KOPT-K1 (cell line): ENCODE measurements around the gene SET.
"Not testable (repeated sequence)": the region's sequence is repeated elsewhere in the genome, so short reads cannot be mapped to it uniquely, and the experiment has no call there.

Source experiments
- H3K27ac ChIP-seq: fragments of 200-600 bp; sonication (generic); 2 replicates; pipeline ENCODE4 v1.5.1; 2016; ENCODE audit warnings: antibody characterized with exemption, mild to moderate bottlenecking, low read depth, low read length; ENCODE audit not compliant: poor library complexity, severe bottlenecking
- H3K36me3 ChIP-seq: fragments of 200-600 bp; sonication (generic); 2 replicates; pipeline ENCODE4 v1.5.1; 2017; ENCODE audit warnings: antibody characterized with exemption, mild to moderate bottlenecking, low read length, moderate library complexity; ENCODE audit not compliant: insufficient read depth
- H3K9me3 ChIP-seq: fragments of 200-600 bp; sonication (generic); 2 replicates; pipeline ENCODE4 v1.5.1; 2017; ENCODE audit warnings: antibody characterized with exemption, low read length, mild to moderate bottlenecking; ENCODE audit not compliant: insufficient read depth, poor library complexity, severe bottlenecking

SET gene

DNA sequence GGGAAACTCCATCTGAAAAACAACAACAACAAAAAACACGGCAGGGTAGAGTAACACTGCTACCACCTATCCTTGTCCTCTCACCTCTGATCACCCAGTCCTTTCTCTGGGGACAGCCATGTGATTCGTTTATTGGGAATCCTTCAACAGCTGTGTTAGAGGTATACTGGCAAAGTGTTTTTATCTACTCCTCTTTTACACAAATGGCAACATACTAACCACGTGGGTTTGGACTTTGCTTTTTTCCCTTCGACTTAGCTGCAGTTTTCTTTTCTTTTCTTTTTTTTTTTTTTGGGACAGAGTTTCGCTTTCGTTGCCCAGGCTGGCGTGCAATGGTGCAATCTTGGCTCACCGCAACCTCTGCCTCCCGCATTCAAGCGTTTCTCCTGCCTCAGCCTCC lies 11.2 kb upstream of the SET start:
- no peak overlapping the region for H3K27ac ChIP-seq
- no peaks in the 10 kb centered on the region for H3K9me3 ChIP-seq
- no peaks in the 10 kb centered on the region for H3K36me3 ChIP-seq

DNA sequence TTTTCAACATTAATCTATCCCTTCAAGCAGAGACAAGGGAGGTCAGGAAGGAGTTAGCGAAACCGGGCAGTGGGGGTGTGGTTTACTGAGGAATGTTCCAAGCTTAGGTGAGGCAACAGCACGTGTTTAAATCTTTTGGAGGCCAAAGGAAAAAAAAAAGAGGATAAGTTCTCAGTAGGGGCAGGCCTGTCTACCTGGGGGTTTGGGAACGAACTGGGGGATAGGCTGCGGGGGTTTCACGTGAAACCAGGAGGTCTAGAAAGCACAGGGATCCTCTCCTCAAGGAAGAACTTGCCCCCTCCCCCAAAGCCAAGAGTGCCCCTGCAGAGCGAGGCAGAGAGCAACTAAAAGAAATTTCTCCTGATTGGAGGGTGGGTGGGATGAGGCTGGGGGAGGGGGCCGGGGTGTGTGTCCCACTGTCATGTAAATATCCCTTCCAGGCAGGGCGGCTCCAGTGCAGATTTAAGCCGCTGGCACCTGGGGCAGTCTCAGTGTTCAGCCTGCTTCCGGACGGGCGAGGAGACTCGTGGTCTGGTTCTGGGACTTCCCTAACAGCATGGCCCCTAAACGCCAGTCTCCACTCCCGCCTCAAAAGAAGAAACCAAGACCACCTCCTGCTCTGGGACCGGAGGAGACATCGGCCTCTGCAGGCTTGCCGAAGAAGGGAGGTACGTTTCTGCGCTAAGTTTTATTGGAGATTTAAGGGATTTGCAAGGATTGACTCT lies 5.5 kb upstream of the SET start:
- H3K36me3 ChIP-seq: no peaks in the 10 kb centered on the region
- peak overlapping the region; percentile 77 for H3K27ac ChIP-seq
- no peaks in the 10 kb centered on the region for H3K9me3 ChIP-seq

DNA sequence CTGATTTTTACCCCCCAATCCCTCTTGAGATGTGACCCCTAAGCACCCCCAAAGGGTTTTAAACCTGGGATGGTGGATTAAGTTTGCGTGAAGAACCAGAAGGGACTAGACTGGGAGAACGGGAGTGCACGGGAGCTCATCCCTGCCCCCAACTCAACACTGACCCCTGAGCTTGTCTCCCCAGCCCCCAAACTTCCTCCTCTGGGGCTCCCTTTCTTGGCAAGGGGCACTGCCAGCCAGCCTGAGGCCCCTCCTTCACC lies 5.0 kb upstream of the SET start:
- no peaks in the 10 kb centered on the region for H3K36me3 ChIP-seq
- H3K27ac ChIP-seq: peak overlapping the region; percentile 77
- no peaks in the 10 kb centered on the region for H3K9me3 ChIP-seq

DNA sequence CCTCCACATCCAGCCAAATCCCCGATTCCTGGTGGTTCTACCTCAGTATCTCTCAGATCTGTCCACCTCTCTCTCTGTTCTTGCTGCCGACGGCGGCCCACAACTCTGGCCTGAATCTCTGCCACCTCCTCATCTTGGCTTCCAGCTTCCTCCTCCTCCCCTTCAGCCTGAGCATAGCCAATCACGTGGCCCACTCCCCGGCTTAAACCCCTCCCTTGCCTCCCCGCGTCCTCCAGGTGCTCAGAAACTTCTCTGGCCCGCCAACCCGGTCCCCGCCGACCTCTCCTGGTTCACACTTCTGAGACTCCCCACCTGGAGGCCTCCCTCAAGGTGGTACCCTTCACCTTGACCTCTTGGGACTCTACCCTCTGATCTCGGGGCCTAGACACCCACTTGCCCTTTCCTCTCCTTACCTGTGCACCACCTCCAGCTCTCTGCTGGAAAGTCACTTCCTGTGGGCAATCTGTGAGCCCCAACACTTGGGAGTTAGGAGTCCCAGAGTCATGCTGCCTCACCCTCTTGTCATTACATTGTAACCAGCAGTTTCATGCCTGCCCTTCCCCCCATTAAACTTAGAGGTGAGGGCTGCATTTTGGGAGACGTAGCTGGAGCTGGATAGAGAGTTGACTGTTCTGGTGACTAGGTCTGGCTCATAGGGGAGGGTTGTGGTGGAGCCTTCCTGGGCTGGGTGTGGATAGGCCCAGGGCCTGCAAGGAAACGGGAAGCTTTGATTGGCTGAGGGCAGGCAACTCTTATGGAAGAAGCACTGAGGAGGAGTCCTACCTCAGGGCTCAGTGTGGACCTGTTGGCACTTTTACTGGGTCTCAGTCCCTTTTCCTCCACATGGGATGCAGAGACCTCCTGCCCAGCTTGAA lies 4.5 kb upstream of the SET start:
- Histone ChIP-seq H3K36me3 (no peaks in the 10 kb centered on the region), H3K27ac (peak overlapping the region; percentile 77)

DNA sequence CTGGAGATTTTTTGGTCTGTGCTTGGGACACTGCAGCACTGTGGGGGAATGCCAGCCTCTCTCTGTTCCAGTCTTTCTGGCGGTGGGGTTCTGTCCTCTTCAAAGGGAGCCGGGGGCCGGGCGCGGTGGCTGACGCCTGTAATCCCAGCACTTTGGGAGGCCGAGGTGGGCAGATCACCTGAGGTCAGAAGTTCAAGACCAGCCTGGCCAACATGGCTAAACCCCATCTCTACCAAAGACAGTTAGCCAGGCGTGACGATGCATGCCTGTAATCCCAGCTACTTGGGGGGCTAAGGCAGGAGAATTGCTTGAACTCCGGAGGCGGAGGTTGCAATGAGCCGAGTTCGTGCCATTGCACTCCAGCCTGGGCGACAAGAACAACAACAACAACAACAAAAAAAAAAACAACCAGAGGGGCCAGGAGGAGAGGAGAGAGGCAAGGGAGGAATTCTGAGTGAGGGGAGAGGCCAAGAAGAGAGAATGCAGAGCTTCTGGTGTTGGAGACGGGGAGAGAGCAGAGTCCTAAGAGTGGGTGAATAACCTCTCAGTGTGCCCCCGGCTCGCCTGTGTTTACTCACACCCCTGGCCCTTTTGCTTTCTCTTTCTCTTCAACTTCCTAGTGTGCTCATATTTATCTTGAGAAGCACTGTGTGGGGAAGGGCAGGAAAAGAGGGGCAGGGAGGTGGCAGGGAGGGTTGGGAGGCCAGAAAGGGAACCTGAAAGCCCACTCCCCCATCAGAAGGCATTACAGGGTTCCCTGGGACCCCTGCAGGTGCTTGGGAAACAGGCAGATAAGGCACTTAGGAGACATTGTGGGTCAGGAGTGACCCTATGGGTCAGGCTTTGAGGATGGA lies 3.2 kb upstream of the SET start:
- Histone ChIP-seq H3K27ac (peak overlapping the region; percentile 77), H3K36me3 (peaks cover 6% of the 10 kb centered on the region; the same call in 1 of the 2 replicates), H3K9me3 (no peaks in the 10 kb centered on the region)

More for the DNA sequence above, 4.5 kb upstream of the SET start:
- H3K9me3 ChIP-seq: no peaks in the 10 kb centered on the region

DNA sequence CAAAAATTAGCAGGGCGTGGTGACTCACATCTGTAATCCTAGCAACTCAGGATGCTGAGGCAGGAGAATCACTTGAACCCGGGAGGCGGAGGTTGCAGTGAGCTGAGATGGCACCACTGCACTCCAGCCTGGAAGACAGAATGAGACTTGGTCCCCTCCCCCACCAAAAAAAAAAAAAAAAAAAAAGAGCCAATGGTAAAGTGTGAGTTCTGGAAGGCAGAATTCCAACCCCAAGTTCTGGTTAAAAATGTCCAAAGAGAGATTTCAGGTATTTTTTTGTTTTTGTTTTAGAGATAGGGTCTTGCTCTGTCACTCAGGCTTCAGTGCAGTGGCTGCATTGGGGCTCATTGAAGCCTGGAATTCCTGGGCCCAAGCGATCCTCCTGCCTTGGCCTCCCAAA lies 1.6 kb upstream of the SET start:
- H3K27ac ChIP-seq: peak overlapping the region; percentile 94
- no peaks in the 10 kb centered on the region for H3K9me3 ChIP-seq
- H3K36me3 ChIP-seq: peaks cover 21% of the 10 kb centered on the region

DNA sequence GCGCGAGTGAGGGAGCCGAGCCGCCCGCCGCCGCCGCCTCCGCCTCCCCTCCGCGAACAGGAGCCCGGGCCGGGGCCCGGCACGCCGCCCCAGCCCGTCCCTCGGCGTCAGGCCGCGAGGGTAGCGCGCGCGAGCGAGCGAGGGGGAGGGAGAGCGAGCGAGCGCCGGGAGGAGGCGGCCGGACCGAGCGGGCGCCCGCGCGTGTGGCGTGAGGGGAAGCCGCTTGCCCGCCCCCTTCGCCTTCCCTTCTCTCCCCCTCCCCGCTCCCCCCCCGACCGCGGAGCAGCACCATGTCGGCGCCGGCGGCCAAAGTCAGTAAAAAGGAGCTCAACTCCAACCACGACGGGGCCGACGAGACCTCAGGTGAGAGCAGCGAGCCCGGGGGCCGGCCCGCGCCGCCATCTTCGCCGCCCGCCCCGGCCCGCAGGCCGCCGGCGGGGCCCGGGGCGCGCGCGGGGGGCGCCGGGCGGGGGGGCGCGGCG lies 312 bp downstream of the SET start:
- no peaks in the 10 kb centered on the region for H3K9me3 ChIP-seq
- peaks cover 40% of the 10 kb centered on the region for H3K36me3 ChIP-seq
- peak overlapping the region; percentile 94 for H3K27ac ChIP-seq

DNA sequence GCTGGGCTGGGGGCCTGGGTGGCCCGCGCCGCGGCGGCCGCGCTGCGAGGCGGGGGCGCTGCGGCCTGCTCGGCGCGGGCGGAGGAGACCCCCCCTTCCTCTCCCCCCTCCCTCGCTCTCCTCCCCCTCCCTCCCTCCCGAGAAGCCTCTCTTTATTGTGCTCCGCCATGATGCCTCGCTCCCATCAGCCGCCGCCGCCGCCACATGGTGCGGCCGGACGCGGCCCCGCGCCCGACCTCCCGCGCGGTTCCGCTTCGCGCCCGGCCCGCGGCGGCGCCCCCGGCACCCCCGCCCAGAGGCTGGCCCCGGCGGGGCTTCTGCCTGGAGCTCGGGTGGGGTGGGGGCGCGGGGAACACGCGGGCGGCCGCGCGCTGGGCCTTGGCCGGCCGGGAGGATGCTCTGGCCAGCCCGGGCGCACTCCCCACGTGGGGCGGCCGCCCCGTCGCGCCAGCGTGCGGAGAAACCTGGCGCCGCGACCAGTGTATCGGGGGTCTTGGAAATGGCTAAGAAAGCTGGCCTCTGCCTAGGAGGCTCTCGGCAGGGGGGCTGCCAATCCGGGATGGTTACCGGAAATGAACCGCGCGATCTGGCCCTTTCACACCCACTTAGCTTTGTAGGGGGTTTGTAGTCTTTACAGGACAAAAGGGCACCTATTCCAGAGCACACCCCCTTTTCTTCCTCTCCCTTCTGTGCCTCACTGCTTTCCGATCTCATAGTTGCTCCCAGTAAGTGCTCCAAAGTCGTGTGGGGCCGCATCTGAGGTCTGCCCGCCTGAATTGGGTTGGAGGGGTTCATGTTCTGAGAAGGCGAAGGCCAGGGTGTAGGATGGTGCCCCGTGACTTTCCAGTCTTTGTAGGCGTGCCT lies 1.0 kb downstream of the SET start:
- peak overlapping the region; percentile 86 for H3K27ac ChIP-seq
- peaks cover 45% of the 10 kb centered on the region for H3K36me3 ChIP-seq
- H3K9me3 ChIP-seq: no peaks in the 10 kb centered on the region

DNA sequence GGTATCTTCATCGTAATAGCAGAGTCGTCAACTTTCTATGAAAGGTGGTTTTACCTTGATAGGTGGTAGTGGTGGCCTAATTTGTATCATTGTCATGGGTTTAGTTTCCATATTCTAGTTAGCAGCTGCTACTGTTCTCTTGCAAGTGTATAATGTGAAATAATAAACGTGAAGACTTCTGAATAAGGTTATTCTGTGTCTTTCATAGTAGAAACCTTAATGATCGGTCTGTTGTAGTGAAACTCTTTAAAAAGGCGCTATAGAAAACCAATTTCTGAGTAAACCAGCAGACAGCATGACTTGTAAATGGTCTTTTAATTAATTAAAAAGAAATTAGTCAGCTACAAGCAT lies 1.6 kb downstream of the SET start:
- H3K36me3 ChIP-seq: peaks cover 49% of the 10 kb centered on the region
- peak overlapping the region; percentile 86 for H3K27ac ChIP-seq
- H3K9me3 ChIP-seq: no peaks in the 10 kb centered on the region

DNA sequence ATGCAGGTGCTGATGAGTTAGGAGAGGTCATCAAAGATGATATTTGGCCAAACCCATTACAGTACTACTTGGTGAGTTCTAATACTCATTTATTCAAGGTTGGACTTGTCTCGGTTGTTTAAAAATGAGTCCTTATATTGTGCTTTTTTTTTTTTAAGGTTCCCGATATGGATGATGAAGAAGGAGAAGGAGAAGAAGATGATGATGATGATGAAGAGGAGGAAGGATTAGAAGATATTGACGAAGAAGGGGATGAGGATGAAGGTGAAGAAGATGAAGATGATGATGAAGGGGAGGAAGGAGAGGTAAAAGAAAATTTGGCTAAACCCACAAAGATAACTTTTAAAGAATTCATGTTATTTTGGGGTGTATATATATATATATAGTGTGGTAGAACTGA lies 4.7 kb downstream of the SET start:
- H3K9me3 ChIP-seq, H3K27ac ChIP-seq: not testable (repeated sequence)
- H3K36me3 ChIP-seq: peaks cover 72% of the 10 kb centered on the region

DNA sequence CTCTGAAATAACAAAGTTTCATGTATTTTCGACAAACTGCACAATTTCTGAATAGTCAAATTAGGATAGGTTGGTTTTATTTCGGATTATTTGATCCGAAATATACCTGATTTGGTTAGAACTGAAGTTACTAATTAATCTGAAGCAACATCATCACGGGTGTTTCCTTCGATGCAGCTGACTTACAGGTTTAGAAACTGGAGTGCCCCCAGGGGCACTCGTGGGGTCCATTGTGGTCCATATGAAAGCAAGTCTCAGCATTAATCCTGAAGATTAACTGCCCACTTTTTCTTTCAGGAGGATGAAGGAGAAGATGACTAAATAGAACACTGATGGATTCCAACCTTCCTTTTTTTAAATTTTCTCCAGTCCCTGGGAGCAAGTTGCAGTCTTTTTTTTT lies 5.3 kb downstream of the SET start:
- Histone ChIP-seq H3K36me3 (peaks cover 72% of the 10 kb centered on the region), H3K9me3 (no peaks in the 10 kb centered on the region), H3K27ac (no peak overlapping the region)

DNA sequence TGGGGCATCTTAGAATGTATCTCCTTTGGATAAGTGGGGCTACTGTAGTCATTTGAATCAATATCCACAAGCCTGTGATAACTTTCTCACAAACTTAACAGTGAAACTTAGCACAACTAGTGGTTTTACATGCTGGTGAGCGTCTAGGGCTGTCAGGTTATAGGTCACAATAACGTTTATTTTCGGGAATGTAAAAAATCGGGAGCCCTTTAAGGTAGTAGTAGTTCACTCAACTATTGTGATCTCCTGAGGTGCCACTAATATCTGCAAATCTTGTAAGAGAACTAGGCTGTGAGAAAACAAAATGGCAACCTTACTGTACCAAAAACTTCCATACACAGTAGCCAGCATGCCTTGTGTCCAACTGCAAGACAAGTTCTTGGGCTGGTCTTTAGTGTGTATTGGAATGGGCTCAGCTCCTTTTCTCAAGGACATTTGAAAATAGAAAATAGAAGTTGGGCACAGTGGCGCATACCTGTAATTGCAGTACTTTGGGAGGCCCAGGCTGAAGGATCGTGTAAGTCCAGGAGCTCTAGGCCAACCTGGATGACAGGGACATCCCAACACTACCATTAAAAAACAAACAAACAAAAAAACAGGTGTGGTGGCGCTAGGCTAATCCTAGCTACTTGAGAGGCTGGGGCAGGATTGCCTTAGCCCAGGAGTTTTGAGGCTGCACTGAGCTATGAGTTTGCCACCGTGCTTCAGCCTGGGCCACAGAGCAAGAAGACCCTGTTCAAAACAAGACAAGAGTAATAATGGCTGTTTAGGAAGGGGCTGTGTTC lies 8.1 kb downstream of the SET start:
- H3K27ac ChIP-seq: no peak overlapping the region
- H3K9me3 ChIP-seq: no peaks in the 10 kb centered on the region
- H3K36me3 ChIP-seq: peaks cover 54% of the 10 kb centered on the region

DNA sequence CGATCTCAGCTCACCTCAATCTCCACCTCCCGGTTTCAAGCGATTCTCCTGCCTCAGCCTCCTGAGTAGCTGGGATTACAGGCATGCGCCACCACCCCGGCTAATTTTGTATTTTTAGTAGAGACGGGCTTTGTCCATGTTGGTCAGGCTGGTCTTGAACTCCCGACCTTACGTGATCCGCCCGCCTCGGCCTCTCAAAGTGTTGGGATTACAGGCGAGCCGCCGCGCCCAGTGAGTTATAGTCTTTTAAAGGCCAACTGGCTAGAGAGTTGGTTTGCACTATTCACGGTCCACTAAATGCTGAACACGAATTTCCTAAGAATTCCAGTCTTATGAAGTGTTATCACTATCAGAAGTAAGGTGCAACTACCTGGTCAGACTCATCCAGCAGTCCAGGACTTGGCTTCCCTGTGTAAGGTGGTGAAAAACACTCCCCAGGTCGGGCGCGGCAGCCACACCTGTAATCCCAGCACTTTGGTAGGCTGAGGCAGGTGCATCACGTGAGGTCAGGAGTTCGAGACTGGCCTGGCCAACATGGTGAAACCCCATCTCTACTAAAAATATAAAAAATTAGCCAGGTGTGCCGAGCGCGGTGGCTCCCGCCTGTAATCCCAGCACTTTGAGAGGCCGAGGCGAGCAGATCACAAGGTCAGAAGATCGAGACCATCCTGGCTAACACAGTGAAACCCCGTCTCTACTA lies 10.2 kb downstream of the SET start:
- not testable (repeated sequence) for H3K9me3 ChIP-seq, H3K27ac ChIP-seq
- peaks cover 33% of the 10 kb centered on the region for H3K36me3 ChIP-seq
